Activated T-cell treated with anti-CD3 and anti-CD28 coated beads, Interleukin-2, amount 50 U/mL, for 1 hour (primary cell): Measurements from ENCODE around the gene MT1G.

Source experiments
- DNase-seq: peaks from one replicate; pipeline ENCODE4 v3.0.0-alpha.2; 2020

MT1G gene

DNA sequence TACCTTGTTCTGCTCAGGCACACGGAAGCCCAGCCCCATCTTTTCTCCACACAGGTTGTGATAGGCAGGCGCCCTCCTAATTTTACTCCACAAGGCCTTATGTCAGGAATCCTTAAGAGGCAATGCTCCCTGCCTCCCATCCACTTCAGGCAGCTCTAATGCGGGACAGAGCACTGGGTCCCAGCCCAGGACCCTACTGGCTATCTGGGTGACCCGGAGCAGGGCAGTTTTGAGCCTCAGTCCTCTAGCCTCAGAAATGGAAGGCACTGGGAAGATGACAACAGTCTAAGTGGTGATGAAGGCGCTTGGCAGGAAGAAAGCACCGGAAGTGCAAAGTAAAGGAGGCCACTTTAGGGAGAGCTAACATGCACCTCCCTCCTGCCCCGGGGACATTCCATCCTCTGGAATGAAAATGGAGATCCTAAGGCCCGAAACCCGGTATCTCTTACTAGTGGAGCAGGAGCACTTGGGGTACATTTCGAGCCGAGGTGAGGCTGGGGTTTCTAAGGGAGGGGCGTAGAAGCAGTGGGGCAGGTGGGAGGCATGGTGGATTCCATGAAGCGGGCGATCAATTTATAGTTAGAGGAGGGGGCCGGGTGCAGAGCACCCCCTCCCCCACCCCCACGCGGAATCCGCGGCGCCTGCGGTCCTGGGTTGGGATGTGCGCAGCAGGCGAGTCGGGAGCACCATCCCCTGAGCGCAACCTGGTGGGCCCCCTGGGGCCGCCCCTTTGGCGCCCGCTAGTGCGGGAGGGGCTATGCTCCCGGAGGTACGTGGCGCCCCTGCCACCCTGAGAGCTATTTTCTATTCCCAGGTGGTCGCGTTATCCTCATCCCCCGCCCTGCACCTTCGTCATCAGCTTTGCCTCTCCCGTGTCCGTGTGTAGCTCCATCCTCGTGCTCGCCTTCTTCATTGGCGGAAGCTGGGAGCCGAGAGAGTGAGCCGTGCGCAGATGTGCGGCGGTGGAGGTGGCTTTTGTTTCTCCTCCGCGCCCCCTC is 5.2 kb downstream of the MT1G start:
- DNase-seq, result peak; percentile 42

DNA sequence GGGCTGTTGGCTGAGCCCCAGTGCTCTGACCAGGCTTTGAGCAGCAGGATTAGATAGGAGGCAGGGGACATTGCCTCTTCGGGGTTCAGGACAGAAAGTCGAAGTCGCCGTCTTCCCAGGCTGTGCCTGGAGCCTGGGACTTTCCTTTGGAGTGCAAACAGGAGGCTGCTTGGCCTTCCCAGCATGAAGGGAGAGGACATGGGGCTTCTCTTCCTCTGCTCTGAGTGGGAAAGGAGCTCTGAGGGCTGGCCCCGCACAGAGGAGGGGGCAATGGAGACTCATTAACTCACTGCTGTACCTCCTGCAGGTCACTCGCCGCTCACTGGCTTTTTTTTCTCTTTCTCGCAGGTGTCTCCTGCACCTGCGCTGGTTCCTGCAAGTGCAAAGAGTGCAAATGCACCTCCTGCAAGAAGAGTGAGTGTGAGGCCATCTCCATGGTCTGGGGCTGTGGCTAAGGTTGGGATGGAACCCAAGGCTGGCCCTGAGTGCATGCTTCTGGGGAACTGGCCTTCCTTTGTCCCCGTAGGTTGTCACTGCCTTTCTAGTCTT is 9.5 kb downstream of the MT1G start:
- DNase-seq, result no peak

DNA sequence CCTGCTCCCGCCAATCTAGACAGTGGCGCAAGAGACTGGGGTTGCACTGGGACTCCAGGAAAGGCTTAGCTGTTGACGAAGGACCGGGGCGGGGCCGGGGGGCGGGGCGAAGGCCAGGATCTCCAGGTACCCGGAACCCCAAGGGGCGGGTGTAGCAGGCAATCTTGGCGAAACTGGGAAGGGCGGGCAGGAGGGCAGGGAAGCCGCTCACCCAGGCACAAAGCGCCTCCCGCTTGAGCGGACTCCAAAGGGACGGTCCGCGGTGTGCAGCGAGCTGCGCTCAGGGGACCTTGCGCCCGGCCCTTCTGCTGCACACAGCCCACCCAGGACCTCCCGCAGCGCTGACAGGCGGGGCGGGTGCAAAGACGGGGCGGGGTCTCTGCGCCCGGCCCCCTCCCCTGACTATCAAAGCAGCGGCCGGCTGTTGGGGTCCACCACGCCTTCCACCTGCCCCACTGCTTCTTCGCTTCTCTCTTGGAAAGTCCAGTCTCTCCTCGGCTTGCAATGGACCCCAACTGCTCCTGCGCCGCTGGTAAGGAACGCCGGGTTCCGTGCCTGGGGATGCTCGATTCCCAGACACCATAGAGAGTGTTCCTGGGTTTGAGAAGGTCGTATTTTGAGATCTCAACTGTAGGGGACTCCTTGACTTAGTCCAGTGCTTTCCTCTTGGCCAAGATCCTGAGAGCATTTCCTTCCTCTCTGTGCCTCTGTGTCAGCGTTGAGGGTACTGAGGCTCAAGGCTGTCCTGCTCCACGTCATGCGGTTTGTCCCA is 10.1 kb downstream of the MT1G start, which contains the start of gene MT1F:
Gene MT1F, plus strand, starts transcription at position 405 of the 772 bp plus-strand sequence. Its CDS starts 100 bp downstream, at position 505.
- DNase-seq, result peak; percentile 78

DNA sequence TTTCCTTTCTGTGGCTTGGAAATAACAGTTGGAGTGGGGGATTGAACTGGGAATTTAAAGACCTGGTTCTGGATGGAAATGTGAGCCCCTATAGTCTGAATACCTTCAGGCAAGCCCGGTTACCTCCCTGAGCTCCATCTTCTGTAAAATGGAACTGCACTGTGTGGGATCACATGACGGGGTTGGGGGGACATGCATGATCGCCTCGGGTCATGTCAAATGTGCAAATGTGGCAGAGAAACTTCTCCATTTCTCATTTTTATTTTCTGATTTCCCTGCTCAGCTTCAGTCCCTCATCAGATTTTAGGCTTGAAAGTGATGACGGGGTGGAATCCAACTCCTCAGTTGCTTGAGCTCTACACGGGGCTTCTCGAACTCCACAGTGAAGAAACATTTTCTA is 14.6 kb downstream of the MT1G start:
- DNase-seq, result no peak

DNA sequence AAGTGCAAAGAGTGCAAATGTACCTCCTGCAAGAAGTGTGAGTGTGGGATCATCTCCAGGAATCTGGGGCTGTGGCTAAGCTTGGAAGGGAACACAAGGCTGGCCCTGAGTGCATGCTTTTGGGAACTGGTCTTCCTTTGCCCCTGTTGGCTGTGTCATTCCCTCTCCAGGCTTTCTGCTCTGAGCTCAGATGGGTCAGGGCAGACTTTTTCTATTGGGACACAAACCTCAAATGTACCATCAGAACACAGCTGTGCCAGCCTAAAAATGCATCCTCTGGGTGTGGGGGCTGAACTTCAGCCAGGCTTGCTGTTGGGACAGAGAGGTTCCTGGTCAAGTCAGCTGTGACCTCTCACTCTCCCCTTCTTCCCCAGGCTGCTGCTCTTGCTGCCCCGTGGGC is 15.3 kb downstream of the MT1G start:
- no peak for DNase-seq

DNA sequence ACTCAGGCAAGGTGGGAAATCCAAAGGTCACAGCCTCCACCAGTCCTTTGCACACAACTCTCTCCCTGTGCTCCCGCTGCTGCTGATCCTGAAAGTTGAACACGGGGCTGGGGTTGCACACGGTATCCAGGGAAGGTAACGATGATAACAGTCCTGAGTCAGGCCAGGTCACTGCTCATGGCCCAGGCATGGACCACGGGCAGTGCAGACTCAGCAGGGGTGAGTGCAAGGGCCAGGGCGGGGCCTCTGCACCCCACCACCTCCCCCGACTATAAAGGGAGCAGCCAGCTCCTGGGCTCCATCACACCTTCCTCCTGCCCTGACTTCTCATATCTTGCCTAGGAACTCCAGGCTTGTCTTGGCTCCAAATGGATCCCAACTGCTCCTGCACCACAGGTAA is 16.3 kb downstream of the MT1G start, which contains the start of gene MT1B:
Gene MT1B, plus strand, starts transcription at position 301 of the 400 bp plus-strand sequence. Its CDS starts 68 bp downstream, at position 369.
- no peak for DNase-seq

DNA sequence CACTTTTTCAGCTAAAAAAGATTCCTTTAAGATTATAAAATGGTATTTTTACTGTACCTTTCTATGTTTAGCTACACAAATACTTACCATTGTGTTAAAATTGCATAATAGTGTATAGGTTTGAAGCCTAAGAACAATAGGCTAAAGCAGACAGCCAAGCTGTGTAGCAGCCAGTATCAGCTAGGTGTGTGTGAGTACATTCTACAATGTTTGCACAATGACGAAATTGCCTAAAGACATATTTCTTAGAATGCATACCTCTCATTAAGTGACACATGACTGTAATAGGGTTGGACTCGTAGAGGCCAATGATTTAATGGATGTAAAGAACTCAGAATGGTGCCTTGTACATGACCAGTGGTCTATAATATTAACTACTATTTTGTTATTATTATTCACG is 18.0 kb downstream of the MT1G start:
- DNase-seq, result no peak

DNA sequence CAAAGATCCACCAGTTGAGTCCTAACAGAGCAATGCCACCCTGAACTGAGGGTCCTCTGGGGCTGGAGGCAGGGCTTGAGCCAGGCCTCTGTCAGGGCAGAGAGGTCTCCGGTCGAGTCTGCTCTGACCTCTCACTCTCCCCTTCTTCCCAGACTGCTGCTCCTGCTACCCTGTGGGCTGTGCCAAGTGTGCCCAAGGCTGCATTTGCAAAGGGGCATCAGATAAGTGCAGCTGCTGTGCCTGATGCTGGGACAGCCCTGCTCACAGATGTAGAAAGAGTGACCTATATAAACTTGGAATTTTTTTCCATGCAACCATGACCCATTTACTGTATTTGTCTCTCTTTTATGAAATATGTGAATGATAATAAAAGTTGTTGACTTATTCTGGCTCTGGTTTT is 18.6 kb downstream of the MT1G start:
- DNase-seq, result no peak

DNA sequence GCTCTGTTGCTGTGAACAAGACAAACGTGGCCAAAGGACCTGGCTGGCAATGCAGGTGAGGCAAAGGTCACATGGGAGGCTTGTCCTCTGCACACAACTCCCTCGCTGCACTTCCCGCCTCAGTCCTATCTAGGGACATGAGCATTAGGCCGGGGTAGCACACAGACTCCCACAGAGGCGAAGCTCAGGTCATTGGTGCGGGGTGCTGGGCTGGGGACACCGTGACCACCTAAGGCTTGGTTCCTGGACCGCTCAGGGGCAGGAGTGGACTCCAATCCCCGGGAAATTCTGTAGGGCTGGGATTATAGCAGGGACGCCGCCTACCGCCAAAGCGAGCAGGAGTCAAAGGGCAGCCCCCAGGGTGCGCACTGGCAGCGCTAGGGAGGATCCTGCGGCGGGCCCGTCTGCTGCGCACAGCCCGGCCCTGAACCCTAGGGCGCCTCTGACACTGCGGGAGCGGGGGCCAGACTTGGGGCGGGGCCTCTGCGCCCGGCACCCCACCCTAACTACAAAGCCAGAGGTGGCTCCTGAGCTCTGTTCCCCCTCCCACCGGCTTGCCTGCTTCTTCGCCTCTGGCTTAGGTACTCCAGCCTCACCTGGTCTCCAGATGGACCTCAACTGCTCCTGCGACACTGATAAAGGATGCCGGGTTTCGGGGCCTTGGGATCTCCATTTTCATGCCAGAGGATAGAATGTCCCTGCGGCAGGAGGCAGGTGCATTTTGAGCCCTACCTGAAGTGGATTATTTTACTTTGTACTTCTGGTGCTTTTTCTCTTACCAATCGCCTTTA is 20.0 kb downstream of the MT1G start:
- DNase-seq, result no peak

DNA sequence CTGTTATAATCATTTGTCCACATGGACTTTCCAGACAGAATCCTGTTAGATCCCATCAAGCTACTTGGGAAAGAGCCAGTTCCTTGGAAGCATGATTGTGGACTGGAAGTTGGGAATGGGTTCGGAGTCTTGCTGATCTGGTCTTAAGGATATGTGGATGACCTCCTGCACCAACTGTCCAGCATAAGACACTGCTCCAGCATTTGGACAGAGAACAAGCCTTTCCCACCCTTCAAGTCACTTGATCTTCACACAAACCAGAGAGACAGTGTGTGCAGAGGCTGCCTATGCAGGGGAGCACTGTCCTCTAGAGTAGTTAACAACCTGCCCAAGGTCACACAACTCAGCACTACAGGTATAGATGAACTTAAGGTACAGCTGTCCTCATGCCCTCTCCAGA is 22.0 kb downstream of the MT1G start:
- DNase-seq, result no peak

DNA sequence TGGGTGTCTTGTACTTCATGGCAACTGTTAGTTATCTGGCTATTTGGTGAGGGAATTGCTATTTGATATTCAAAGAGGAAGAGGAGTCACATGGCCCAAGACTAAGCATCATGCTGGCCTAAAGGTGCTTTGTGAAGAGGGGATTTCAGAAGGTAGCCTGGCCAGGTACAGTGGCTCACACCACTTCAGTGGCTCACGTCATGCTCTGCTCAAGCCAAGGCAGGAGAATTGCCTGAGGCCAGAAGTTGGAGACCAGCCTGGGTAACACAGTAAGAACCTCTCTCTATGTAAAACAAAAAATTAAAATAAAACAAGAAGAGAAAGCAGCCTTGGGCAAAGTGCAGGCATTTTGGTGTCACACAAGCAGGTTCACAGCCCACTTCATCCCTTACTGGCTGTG is 22.6 kb downstream of the MT1G start:
- no peak for DNase-seq

DNA sequence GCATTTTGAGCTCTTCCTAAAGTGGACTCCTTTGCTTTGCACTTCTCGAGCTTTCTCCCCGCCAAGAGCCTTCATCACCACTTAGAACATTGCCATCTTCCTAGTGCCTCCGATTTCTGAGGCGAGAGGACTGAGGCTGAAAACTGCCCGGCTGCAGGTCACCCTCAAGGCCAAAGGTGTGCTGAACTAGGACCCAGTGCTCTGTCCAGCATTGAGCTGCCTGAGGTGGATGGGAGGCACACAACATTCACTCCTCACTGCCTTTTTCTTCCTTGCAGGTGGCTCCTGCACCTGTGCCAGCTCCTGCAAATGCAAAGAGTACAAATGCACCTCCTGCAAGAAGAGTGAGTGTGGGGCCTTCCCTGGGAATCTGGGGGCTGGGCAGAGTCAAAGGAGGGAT is 24.0 kb downstream of the MT1G start:
- DNase-seq, result no peak

DNA sequence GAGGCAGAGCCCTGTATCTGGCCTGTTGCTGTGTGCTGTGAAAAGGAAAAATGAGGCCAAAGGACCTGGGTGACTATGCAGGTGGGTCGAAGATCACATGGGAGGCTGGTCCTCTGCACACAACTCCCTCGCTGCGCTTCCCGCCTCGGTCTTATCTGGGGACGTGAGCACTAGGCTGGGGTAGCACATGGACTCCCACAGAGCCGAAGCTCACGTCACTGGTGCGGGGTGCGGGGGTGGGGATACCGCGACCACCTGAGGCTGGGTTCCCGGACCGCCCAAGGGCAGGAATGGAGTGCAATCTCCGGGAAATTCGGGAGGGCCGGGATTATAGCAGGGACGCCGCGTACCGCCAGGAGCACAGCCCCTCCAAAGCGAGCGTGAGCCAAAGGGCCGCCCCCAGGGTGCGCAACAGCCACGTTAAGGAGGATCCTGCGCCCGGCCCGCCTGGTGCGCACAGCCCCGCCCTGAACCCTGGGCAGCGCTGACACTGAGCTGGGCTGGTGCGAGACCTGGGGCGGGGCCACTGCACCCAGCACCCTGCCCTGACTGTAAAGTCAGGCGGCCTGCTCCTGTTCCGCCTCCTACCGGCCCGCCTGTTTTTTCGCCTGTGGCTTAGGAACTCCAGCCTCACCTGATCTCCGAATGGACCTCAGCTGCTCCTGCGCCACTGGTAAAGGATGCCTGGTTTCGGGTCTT is 24.6 kb downstream of the MT1G start:
- peak; percentile 75 for DNase-seq

DNA sequence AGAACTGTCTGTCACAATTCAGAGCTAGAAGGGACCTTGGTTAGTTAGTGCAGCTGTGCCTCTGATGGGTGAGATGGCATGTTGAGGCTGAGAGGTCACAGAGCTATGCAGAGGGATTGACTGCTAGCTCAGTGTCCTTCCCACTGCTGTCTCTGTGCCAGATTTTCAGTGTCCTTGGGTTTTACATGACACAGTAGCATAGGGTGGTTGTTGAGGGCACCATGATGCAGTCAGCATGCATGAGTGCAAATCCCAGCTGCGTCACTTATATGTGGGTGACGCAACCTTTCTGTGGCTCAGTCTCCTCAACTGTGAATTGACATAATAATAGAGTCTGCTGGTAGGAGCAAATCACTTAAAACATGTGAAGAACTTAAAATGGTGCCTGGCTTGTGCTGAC is 26.7 kb downstream of the MT1G start:
- no peak for DNase-seq

DNA sequence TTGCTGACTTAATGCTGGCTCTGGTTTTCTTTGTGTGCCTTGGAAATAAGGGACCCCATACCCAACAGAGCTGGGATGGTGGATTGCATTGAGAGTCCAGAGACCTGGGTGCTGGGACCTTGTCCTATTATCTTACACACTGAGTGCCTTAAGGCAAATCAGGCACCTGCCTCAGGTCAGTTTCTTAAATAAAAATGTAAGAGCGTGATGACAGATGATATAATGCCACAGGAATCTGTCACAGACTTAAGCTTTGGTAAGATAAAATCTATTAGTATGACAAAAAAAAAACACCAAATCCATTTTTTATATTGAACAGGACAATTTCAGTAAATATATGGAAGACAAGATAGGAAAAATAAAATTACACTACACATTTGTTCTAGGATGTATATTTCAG is 27.8 kb downstream of the MT1G start:
- no peak for DNase-seq

DNA sequence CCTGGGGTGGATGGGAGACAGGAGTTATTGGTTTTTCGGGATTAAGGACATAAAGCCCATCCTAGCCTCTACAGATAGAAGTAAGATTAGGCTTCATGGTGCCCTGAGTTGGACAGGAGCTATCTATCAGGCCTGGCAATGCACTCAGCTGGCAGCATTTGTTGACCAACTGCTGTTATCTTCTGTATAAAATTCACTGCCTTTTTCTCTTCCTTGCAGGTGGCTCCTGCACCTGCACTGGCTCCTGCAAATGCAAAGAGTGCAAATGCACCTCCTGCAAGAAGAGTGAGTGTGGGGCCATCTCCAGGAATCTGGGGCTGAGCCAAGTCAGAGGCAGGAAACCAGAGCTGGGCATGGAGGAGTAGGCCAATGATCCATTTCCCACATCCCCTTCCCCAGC is 28.8 kb downstream of the MT1G start:
- no peak for DNase-seq

DNA sequence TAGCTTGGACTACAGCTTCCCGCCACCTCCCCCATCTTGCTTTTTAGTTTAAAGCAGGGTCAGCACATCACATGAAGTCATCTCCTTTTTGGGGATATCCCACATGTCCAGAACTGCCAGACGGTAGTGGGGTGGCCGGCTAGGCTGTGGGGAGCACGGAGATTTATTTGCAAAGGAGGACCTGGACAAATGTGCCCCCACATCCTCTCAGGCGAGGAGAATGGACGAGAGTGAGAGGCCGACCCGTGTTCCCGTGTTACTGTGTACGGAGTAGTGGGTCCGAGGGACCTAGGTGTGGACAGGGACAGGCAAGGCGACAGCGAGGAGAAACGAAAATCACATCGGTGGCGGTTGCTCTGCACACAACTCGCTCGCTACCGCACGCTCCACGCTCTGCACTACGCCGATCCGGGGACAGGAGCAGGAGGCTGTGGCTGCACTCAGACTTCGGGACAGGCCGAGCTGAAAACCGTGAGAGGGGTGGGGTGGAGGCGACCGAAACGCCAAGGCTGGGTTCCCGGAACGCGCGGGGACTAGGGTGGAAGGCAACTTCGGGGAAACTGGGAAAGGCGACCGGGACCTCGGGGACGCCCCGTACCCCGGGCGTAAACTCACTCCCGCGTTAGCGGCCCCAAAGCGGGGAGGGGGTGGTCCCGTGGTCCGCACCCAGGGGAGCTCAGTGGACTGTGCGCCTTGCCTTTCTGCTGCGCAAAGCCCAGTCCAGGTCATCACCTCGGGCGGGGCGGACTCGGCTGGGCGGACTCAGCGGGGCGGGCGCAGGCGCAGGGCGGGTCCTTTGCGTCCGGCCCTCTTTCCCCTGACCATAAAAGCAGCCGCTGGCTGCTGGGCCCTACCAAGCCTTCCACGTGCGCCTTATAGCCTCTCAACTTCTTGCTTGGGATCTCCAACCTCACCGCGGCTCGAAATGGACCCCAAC is 29.8 kb downstream of the MT1G start, which contains the start of gene MT1A:
Gene MT1A, plus strand, starts transcription at position 853 of the 937 bp plus-strand sequence. Its CDS starts 73 bp downstream, at position 926.
- DNase-seq, result no peak

DNA sequence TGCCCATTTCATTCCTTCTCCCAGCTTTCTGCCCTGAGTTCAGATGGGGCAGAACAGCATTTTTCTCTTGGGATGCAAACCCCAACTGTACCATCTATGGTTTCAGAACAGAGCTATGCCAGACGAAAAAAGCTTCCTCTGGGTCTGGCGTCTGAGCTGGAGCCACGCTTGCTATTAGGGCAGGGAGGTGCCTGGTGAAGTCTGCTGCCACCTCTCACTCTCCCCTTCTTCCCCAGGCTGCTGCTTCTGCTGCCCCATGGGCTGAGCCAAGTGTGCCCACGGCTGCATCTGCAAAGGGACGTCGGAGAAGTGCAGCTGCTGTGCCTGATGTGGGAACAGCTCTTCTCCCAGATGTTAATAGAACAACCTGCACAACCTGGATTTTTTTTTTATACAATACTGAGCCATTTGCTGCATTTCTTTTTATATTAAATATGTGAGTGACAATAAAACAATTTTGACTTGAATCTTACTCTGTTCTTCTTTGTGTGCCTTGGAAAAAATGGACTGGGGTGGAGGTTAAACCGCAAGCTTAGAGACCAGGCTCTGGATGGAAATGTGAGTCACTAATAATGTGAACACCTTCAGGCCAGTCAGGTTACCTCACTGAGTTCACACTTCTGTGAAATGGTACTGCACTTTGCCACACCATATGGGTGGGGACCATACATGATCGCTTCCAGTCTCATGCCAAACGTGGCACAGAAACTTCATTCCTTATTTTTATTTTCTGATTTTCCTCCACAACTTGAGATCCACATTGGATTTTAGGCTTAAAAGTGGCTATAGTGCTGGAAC is 31.1 kb downstream of the MT1G start:
- no peak for DNase-seq

DNA sequence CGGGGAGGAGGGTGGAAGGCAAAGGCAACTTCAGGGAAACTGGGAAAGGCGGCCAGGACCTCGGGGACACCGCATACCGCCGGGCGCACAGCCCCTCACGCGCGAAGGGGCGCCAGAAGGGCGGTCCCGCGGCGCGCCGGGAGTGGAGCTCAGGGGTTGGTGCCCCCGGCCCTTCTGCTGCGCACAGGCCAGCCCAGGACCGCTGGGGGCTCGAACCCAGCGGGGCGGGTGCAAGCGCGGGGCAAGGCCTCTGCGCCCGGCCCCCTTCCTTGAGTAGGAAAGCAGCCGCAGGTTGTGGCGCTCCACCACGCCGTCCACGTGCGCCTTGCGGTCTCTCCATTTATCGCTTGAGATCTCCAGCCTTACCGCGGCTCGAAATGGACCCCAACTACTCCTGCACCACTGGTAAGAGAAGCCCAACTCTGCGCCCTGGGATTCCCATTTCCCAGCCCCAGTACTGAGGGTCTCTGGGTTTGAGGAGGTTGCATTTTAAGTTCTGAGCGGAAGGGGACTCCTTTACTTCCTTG is 32.4 kb downstream of the MT1G start:
- no peak for DNase-seq
